K562 (cell line): Measurements from ENCODE around the gene TRAK1. TPM values are rescaled to one million over a fixed set of nuclear protein-coding genes. Genes with fewer than 3 reads are reported as not detected.

Experiments used
- ATAC-seq: fragments of 200-7000 bp; cut with Tn5 transposase; 3 replicates; pipeline ENCODE4 v1.9.1; 2020; ENCODE audit warnings: moderate library complexity
- BruUV-seq: library from RNA; stranded (reverse); fragments of 400-500 nt; replicated peaks from 2 replicates; lab custom pipeline; 2021; lab: Mats Ljungman, UMichigan
- CTCF ChIA-PET: fragments of 300-600 bp; formaldehyde crosslinking; extraction: SDS; loops from one replicate; lab custom pipeline; 2021; ENCODE audit warnings: low intra/inter-chr PET ratio; lab: Yijun Ruan, JAX
- POLR2A ChIA-PET: fragments of 300-600, 350-650 bp; sonication (Branson Sonifier 250); formaldehyde crosslinking; extraction: SDS; loops from one replicate; lab custom pipeline; 2021; ENCODE audit warnings: antibody characterized with exemption, inconsistent platforms; lab: Yijun Ruan, JAX
- DNase-seq, 4 experiments: peaks; one replicate each; pipeline versions ENCODE4 v3.0.0 to v3.0.0-alpha.2; 2011 to 2018; ENCODE audit warnings: low spot score in 3 of 4, mixed read lengths in 3 of 4; ENCODE audit errors: extremely low read depth in 1 of 4
- FAIRE-seq: peaks from 2 replicates; lab custom pipeline; 2011; peaks lifted over from hg19 to GRCh38; lab: Jason Lieb, UNC
- H2AFZ ChIP-seq: 2 replicates; pipeline ENCODE4 v1.6.0; 2011; ENCODE audit warnings: low read depth, low read length, control low read depth, inconsistent platforms
- H3K27ac ChIP-seq: fragments of 200-600 bp; 3 replicates; pipeline ENCODE4 v1.8.0; 2011; ENCODE audit warnings: low read depth, mild to moderate bottlenecking, control low read depth, inconsistent platforms, low read length, moderate library complexity, mixed read lengths; ENCODE audit errors: extremely low read depth
- H3K27me3 ChIP-seq, 2 experiments: fragments of 300-600 bp in 1 of 2; 2 replicates in 1 of 2; 3 replicates in 1 of 2; pipeline versions ENCODE4 v1.6.0 to v1.8.0; 2011; ENCODE audit warnings: inconsistent platforms in 2 of 2, low read length in 2 of 2, mild to moderate bottlenecking in 1 of 2, mixed read lengths in 1 of 2, moderate library complexity in 1 of 2; ENCODE audit not compliant: control insufficient read depth in 2 of 2, insufficient read depth in 2 of 2
- H3K36me3 ChIP-seq: fragments of 300-600 bp; 3 replicates; pipeline ENCODE4 v1.8.0; 2011; ENCODE audit warnings: mild to moderate bottlenecking, low read length, inconsistent platforms; ENCODE audit not compliant: control insufficient read depth, insufficient read depth
- H3K4me1 ChIP-seq, 2 experiments: fragments of 200-600 bp in 1 of 2; replicated peaks in 1 of 2; 2 replicates in 1 of 2; 3 replicates in 1 of 2; pipeline versions ENCODE4 v1.5.1 to v1.8.0; 2011; ENCODE audit warnings: inconsistent platforms in 2 of 2, low read length in 2 of 2, mild to moderate bottlenecking in 1 of 2, mixed read lengths in 1 of 2, moderate library complexity in 1 of 2; ENCODE audit not compliant: control insufficient read depth in 2 of 2, insufficient read depth in 2 of 2
- H3K4me2 ChIP-seq: 2 replicates; pipeline ENCODE4 v1.6.1; 2011; ENCODE audit warnings: low read length, control low read depth, inconsistent platforms, mixed read lengths; ENCODE audit not compliant: insufficient read depth
- H3K4me3 ChIP-seq: fragments of 200-600 bp; sonication (generic), shearing (Covaris generic); 2 replicates; pipeline ENCODE4 v1.5.1; 2016; ENCODE audit warnings: control low read depth, inconsistent platforms
- H3K79me2 ChIP-seq: fragments of 200-600 bp; 3 replicates; pipeline ENCODE4 v1.8.0; 2011; ENCODE audit warnings: low read length, inconsistent platforms; ENCODE audit not compliant: control insufficient read depth, insufficient read depth
- H3K9ac ChIP-seq, 2 experiments: 2 replicates each; pipeline versions ENCODE4 v1.6.0 to v1.6.1; 2011; ENCODE audit warnings: low read depth in 2 of 2, low read length in 2 of 2, control low read depth in 1 of 2, inconsistent platforms in 1 of 2, mild to moderate bottlenecking in 1 of 2, mixed read lengths in 1 of 2; ENCODE audit not compliant: insufficient read depth in 1 of 2
- H3K9me1 ChIP-seq: one replicate; pipeline ENCODE4 v1.6.0; 2011; ENCODE audit warnings: inconsistent platforms, mild to moderate bottlenecking, low read length, moderate library complexity; ENCODE audit not compliant: control insufficient read depth, insufficient read depth
- H3K9me3 ChIP-seq: replicated peaks from 2 replicates; pipeline ENCODE4 v1.5.1; 2011; ENCODE audit warnings: low read depth, low read length, inconsistent platforms; ENCODE audit not compliant: control insufficient read depth, insufficient read depth
- H4K20me1 ChIP-seq: replicated peaks from 2 replicates; pipeline ENCODE4 v1.6.1; 2011; ENCODE audit warnings: low read length, inconsistent platforms, mixed read lengths; ENCODE audit not compliant: control insufficient read depth, insufficient read depth
- GATA2 ChIP-seq: sonication (generic); formaldehyde crosslinking; IDR thresholded peaks from 2 replicates; pipeline ENCODE4 v1.4.0; 2020; ENCODE audit warnings: mild to moderate bottlenecking, missing genetic modification reagents
- HES1 ChIP-seq: fragments of 450-650 bp; IDR thresholded peaks from 2 replicates; pipeline ENCODE4 v1.6.1; 2016; ENCODE audit warnings: low read depth, mild to moderate bottlenecking, moderate library complexity
- HMGN3 ChIP-seq: IDR thresholded peaks from 2 replicates; pipeline ENCODE4 v1.6.1; 2011; ENCODE audit warnings: borderline replicate concordance, low read depth, mild to moderate bottlenecking, mixed read lengths, low read length; ENCODE audit not compliant: insufficient read length; ENCODE audit errors: extremely low read depth
- MTA3 ChIP-seq: fragments of 450-650 bp; formaldehyde crosslinking; IDR thresholded peaks from 2 replicates; pipeline ENCODE4 v1.6.1; 2017; ENCODE audit warnings: mild to moderate bottlenecking, borderline replicate concordance
- NR2C1 ChIP-seq, 2 experiments: fragments of 450-650 bp; IDR thresholded peaks; 2 replicates each; pipeline ENCODE4 v1.6.1; 2017; ENCODE audit warnings: mild to moderate bottlenecking in 2 of 2, antibody characterized with exemption in 1 of 2, inconsistent platforms in 1 of 2, missing compliant biosample characterization in 1 of 2, missing genetic modification characterization in 1 of 2
- POLR2B ChIP-seq: fragments of 450-650 bp; IDR thresholded peaks from 2 replicates; pipeline ENCODE4 v1.6.1; 2018; ENCODE audit warnings: low read depth; ENCODE audit not compliant: partially characterized antibody
- THRB ChIP-seq: fragments of 450-650 bp; formaldehyde crosslinking; conservative IDR thresholded peaks from 2 replicates; pipeline ENCODE4 v1.4.0; 2022; ENCODE audit warnings: mild to moderate bottlenecking, missing genetic modification characterization
- ZNF395 ChIP-seq: fragments of 200-800 bp; sonication (Bioruptor generic); IDR thresholded peaks from 2 replicates; pipeline ENCODE4 v1.6.1; 2017; ENCODE audit warnings: missing genetic modification characterization, missing compliant biosample characterization
- ZNF444 ChIP-seq: fragments of 250-450 bp; sonication (Bioruptor Pico); IDR thresholded peaks from 2 replicates; pipeline ENCODE4 v1.4.0; 2020; ENCODE audit warnings: mild to moderate bottlenecking, moderate library complexity
- ZNF717 ChIP-seq: fragments of 250-450 bp; sonication (Bioruptor Pico); IDR thresholded peaks from 2 replicates; pipeline ENCODE4 v1.5.0; 2021
- ZNF75A ChIP-seq: fragments of 450-650 bp; formaldehyde crosslinking; IDR thresholded peaks from 2 replicates; pipeline ENCODE4 v1.4.0; 2020; ENCODE audit warnings: mild to moderate bottlenecking
- WGBS: fragments of 100-300 bp; shearing (Covaris generic); methylation state at CpG from one replicate; pipeline ENCODE4 v1.1.6; 2016; ENCODE audit warnings: low coverage, mixed read lengths; ENCODE audit not compliant: insufficient coverage; ENCODE audit errors: missing lambda C conversion rate; 5-methylcytosine and 5-hydroxymethylcytosine counted together
- in situ Hi-C: fragments of 300-500 bp; cut with MboI; formaldehyde crosslinking; loops from 4 replicates; pipeline ENCODE4 v1.15.0; 2018; ENCODE audit warnings: inconsistent platforms, mixed read lengths
- intact Hi-C: fragments of 100-400 bp; cut with micrococcal nuclease; formaldehyde crosslinking; loops from 2 replicates; pipeline ENCODE4 v1.14.2; 2022
- polyA plus RNA-seq, 8 experiments: library from polyadenylated mRNA; depleted of rRNA in 4 of 8; stranded (reverse) in 5 of 8; unstranded in 3 of 8; fragments of >200 nt; fragmentation: Nextera tagmentation in 2 of 8; fragmentation: Illumina TruSeq in 1 of 8; extraction: Ambion mirVana in 2 of 8; extraction: Trizol in 1 of 8; gene quantifications; 2 replicates each; pipeline versions ENCODE4 v1.2.1 to v1.2.3, GENCODE V29; 2011 to 2014; ENCODE audit warnings: inconsistent platforms in 1 of 8, missing spikeins in 1 of 8
- total RNA-seq, 7 experiments: library from RNA; depleted of rRNA in 6 of 7; stranded (reverse); fragments of >200 nt in 6 of 7; fragmentation: Illumina TruSeq in 2 of 7; extraction: Trizol in 2 of 7; gene quantifications; 2 replicates each; pipeline versions ENCODE4 v1.2.1 to v1.2.3, GENCODE V29; 2011 to 2021; ENCODE audit warnings: low replicate concordance in 1 of 7

TRAK1 gene
- total and polyA plus RNA-seq, 9 of the 15 experiments (the other 6 are each of a cell fraction or from before 2014, with no cell fraction given), result 5.3 to 28.5 (median 17.5) TPM

- H3K27me3 ChIP-seq, result no peaks in the 10 kb centered on the region
- no peak for ATAC-seq
- peaks cover 22% of the 10 kb centered on the region for H4K20me1 ChIP-seq
- ChIA-PET POLR2A (interaction anchor here (0.9 kb wide), 1 partner anchor 17 kb away, joined by 3 read pairs; no protein-coding TSS in a partner anchor), CTCF (no interaction called here)
- no peaks in the 10 kb centered on the region for H3K36me3 ChIP-seq
- H3K4me3 ChIP-seq, result no peak overlapping the region
- H3K9ac ChIP-seq, result no peak overlapping the region
- intact Hi-C loops, result no loop called here
- H3K79me2 ChIP-seq, result no peaks in the 10 kb centered on the region
- in situ Hi-C loops, result no loop called here
- no peaks in the 10 kb centered on the region for H3K9me3 ChIP-seq
- no peak overlapping the region for H2AFZ ChIP-seq
- H3K9me1 ChIP-seq, result no peaks in the 10 kb centered on the region
- TF ChIP-seq NR2C1 (IDR thresholded peaks at IDR 0.05) (no peak), NR2C1 (tag; IDR thresholded peaks at IDR 0.05) (no peak), HMGN3 (no peak), THRB (CRISPR knock-in tag) (no peak), MTA3 (no peak), ZNF717 (CRISPR knock-in tag) (no peak), ZNF75A (CRISPR knock-in tag) (no peak), POLR2B (no peak), ZNF395 (CRISPR knock-in tag) (no peak), GATA2 (CRISPR knock-in tag) (no peak), HES1 (no peak), ZNF444 (no peak)
- no peak overlapping the region for H3K4me2 ChIP-seq
- no peak for DNase-seq
- no TSS peak for BruUV-seq
- WGBS, result 58% methylated on average over 4 of the region's 4 CpGs
- no peaks in the 10 kb centered on the region for H3K4me1 ChIP-seq
- no peak for FAIRE-seq
- no peak overlapping the region for H3K27ac ChIP-seq
These were observed 61.9 kb downstream of the TRAK1 start for GRCh38 chr3:42153039-42153438.
